SK-N-SH (cell line): ENCODE measurements around the gene ATF4. TPM values are rescaled to one million over a fixed set of nuclear protein-coding genes. Genes with fewer than 3 reads are reported as not detected.

Experiments
- CTCF ChIA-PET: fragments of 300-600, 350-600 bp; formaldehyde crosslinking; extraction: SDS; loops from one replicate; lab custom pipeline; 2021; lab: Yijun Ruan, JAX
- POLR2A ChIA-PET: fragments of 350-600 bp; sonication (Branson Sonifier 250); formaldehyde crosslinking; extraction: SDS; loops from one replicate; lab custom pipeline; 2020; ENCODE audit warnings: antibody characterized with exemption, inconsistent platforms; lab: Yijun Ruan, JAX
- DNase-seq: peaks from one replicate; pipeline ENCODE4 v3.0.0; 2012
- H2AFZ ChIP-seq: fragments of 200-600 bp; sonication (generic); 2 replicates; pipeline ENCODE4 v1.8.1; 2016; ENCODE audit warnings: antibody characterized with exemption, mild to moderate bottlenecking, low read depth
- H3F3A ChIP-seq: fragments of 200-600 bp; sonication (generic); replicated peaks from 2 replicates; pipeline ENCODE3; 2016; ENCODE audit warnings: antibody characterized with exemption, mild to moderate bottlenecking; ENCODE audit not compliant: insufficient read depth
- H3K27ac ChIP-seq, 2 experiments: fragments of 200-500 bp in 1 of 2; fragments of 200-600 bp in 1 of 2; sonication (Bioruptor generic) in 1 of 2; sonication (generic), shearing (Covaris generic) in 1 of 2; 2 replicates each; pipeline versions ENCODE4 v1.5.1 to v1.6.1; 2014 to 2016; ENCODE audit warnings: low read depth in 2 of 2, inconsistent platforms in 1 of 2, low read length in 1 of 2, mild to moderate bottlenecking in 1 of 2, mixed read lengths in 1 of 2
- H3K27me3 ChIP-seq: fragments of 200-600 bp; sonication (generic), shearing (Covaris generic); 2 replicates; pipeline ENCODE4 v1.6.1; 2016; ENCODE audit warnings: mixed run types; ENCODE audit not compliant: insufficient read depth
- H3K36me3 ChIP-seq, 2 experiments: fragments of 200-500 bp in 1 of 2; fragments of 200-600 bp in 1 of 2; sonication (Bioruptor generic) in 1 of 2; sonication (generic) in 1 of 2; replicated peaks in 1 of 2; 2 replicates each; pipeline versions ENCODE3 to v1.5.1; 2014 to 2016; ENCODE audit warnings: low read length in 1 of 2, mild to moderate bottlenecking in 1 of 2; ENCODE audit not compliant: insufficient read depth in 2 of 2, control insufficient read depth in 1 of 2
- H3K4me1 ChIP-seq, 2 experiments: fragments of 200-500 bp in 1 of 2; fragments of 200-600 bp in 1 of 2; sonication (Bioruptor generic) in 1 of 2; sonication (generic), shearing (Covaris generic) in 1 of 2; 2 replicates each; pipeline versions ENCODE4 v1.5.1 to v1.6.1; 2014 to 2016; ENCODE audit warnings: low read depth in 1 of 2, low read length in 1 of 2, mixed run types in 1 of 2; ENCODE audit not compliant: insufficient read depth in 2 of 2, control insufficient read depth in 1 of 2
- H3K4me2 ChIP-seq: fragments of 200-600 bp; sonication (generic), shearing (Covaris generic); 2 replicates; pipeline ENCODE4 v1.6.1; 2017; ENCODE audit warnings: mixed run types
- H3K4me3 ChIP-seq, 2 experiments: fragments of 200-500 bp in 1 of 2; fragments of 200-600 bp in 1 of 2; sonication (Bioruptor generic) in 1 of 2; sonication (generic), shearing (Covaris generic) in 1 of 2; 2 replicates each; pipeline versions ENCODE4 v1.5.1 to v1.8.1; 2014 to 2016; ENCODE audit warnings: low read depth in 2 of 2, inconsistent platforms in 1 of 2, low read length in 1 of 2, mild to moderate bottlenecking in 1 of 2, mixed read lengths in 1 of 2, moderate library complexity in 1 of 2
- H3K79me2 ChIP-seq: fragments of 200-600 bp; sonication (generic); 2 replicates; pipeline ENCODE4 v1.8.1; 2017; ENCODE audit warnings: mild to moderate bottlenecking; ENCODE audit not compliant: insufficient read depth
- H3K9ac ChIP-seq: fragments of 200-600 bp; sonication (generic); 2 replicates; pipeline ENCODE4 v1.6.1; 2017; ENCODE audit warnings: mixed run types
- H3K9me2 ChIP-seq: fragments of 200-600 bp; sonication (generic); 2 replicates; pipeline ENCODE4 v1.6.1; 2017; ENCODE audit warnings: mixed run types
- H3K9me3 ChIP-seq: fragments of 200-600 bp; sonication (generic); 2 replicates; pipeline ENCODE4 v1.6.1; 2017; ENCODE audit warnings: mixed run types, mild to moderate bottlenecking, moderate library complexity
- H4K20me1 ChIP-seq: fragments of 200-600 bp; sonication (generic); 2 replicates; pipeline ENCODE4 v1.6.1; 2017; ENCODE audit warnings: mild to moderate bottlenecking, mixed run types; ENCODE audit not compliant: insufficient read depth
- ELF1 ChIP-seq: IDR thresholded peaks from 2 replicates; pipeline ENCODE4 v1.4.0; 2012
- FOXJ3 ChIP-seq: sonication (generic); formaldehyde crosslinking; IDR thresholded peaks from 2 replicates; pipeline ENCODE4 v1.5.1; 2020; ENCODE audit warnings: mild to moderate bottlenecking, missing genetic modification reagents
- GABPA ChIP-seq: IDR thresholded peaks from 2 replicates; pipeline ENCODE4 v1.4.0; 2012; ENCODE audit warnings: low read depth, mild to moderate bottlenecking
- GATA2 ChIP-seq: sonication (generic); formaldehyde crosslinking; IDR thresholded peaks from 2 replicates; pipeline ENCODE4 v1.5.0; 2020; ENCODE audit warnings: mild to moderate bottlenecking, missing genetic modification reagents
- MXI1 ChIP-seq: IDR thresholded peaks from 2 replicates; pipeline ENCODE4 v1.6.1; 2012; ENCODE audit warnings: mild to moderate bottlenecking, low read depth, low read length, improper control_type of control experiment
- REST ChIP-seq: IDR thresholded peaks from 2 replicates; pipeline ENCODE4 v1.6.1; 2012; ENCODE audit warnings: mild to moderate bottlenecking, low read depth, low read length, moderate library complexity
- SIN3A ChIP-seq: IDR thresholded peaks from 2 replicates; pipeline ENCODE4 v1.6.1; 2012; ENCODE audit warnings: low read depth, mild to moderate bottlenecking, low read length, moderate library complexity, borderline replicate concordance
- TAF1 ChIP-seq: IDR thresholded peaks from 2 replicates; pipeline ENCODE4 v1.6.1; 2012; ENCODE audit warnings: low read depth, mild to moderate bottlenecking, low read length, moderate library complexity, borderline replicate concordance
- TCF12 ChIP-seq: IDR thresholded peaks from 2 replicates; pipeline ENCODE4 v1.4.0; 2012
- YY1 ChIP-seq: IDR thresholded peaks from 2 replicates; pipeline ENCODE4 v1.4.0; 2012; ENCODE audit warnings: low read depth, mild to moderate bottlenecking
- WGBS: methylation state at CpG from one replicate; pipeline ENCODE4 v1.1.6; 2017; ENCODE audit warnings: low lambda C conversion rate; 5-methylcytosine and 5-hydroxymethylcytosine counted together
- polyA plus RNA-seq, 3 experiments: library from polyadenylated mRNA; depleted of rRNA; stranded (reverse); fragments of >200 nt; gene quantifications; 2 replicates each; pipeline ENCODE4 v1.2.3, GENCODE V29; 2012
- TF ChIP-seq, protein P1 (sequence below): fragments of 200-600 bp; sonication (generic); IDR thresholded peaks from 2 replicates; pipeline ENCODE4 v1.6.1; 2017; ENCODE audit warnings: antibody characterized with exemption, mild to moderate bottlenecking, moderate library complexity
- TF ChIP-seq, protein P2 (sequence below): IDR thresholded peaks from 2 replicates; pipeline ENCODE4; 2012

The ATF4 gene
- polyA plus RNA-seq, 1 of the 3 experiments (the other 2 are of a cell fraction): 375 TPM

GRCh38 chr22:39524753-39525657, 4.6 kb downstream of the ATF4 start:
- Histone ChIP-seq H3K27me3 (no peaks in the 10 kb centered on the region), H3K4me1 (peaks cover 4 to 29% of the 10 kb centered on the region in 2 experiments; a peak in 2 of 4 replicates), H3K9me3 (no peaks in the 10 kb centered on the region), H3K9ac (no peak overlapping the region), H3K27ac (no peak overlapping the region), H3K4me3 (no peak overlapping the region), H3F3A (peaks cover 25% of the 10 kb centered on the region), H3K79me2 (peaks cover 40% of the 10 kb centered on the region), H3K4me2 (no peak overlapping the region), H3K9me2 (no peaks in the 10 kb centered on the region), H2AFZ (no peak overlapping the region), H3K36me3 (peaks cover 14 to 23% of the 10 kb centered on the region in 2 experiments), H4K20me1 (peaks cover 67% of the 10 kb centered on the region)
- WGBS: 98% methylated on average over 4 of the region's 10 CpGs
- CTCF ChIA-PET: interaction anchor here (0.9 to 1.7 kb wide), 4 partner anchors 10 to 125 kb away, joined by 3 to 8 read pairs (median 4); partner anchors contain the start of gene TAB1
- POLR2A ChIA-PET: interaction anchor here (0.7 to 1.0 kb wide), 2 partner anchors 158 to 205 kb away, joined by 3 read pairs; no protein-coding TSS in a partner anchor
- TF ChIP-seq, protein P1, sequence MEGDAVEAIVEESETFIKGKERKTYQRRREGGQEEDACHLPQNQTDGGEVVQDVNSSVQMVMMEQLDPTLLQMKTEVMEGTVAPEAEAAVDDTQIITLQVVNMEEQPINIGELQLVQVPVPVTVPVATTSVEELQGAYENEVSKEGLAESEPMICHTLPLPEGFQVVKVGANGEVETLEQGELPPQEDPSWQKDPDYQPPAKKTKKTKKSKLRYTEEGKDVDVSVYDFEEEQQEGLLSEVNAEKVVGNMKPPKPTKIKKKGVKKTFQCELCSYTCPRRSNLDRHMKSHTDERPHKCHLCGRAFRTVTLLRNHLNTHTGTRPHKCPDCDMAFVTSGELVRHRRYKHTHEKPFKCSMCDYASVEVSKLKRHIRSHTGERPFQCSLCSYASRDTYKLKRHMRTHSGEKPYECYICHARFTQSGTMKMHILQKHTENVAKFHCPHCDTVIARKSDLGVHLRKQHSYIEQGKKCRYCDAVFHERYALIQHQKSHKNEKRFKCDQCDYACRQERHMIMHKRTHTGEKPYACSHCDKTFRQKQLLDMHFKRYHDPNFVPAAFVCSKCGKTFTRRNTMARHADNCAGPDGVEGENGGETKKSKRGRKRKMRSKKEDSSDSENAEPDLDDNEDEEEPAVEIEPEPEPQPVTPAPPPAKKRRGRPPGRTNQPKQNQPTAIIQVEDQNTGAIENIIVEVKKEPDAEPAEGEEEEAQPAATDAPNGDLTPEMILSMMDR: no peak
- no peak for TF ChIP-seq GABPA
- TF ChIP-seq SIN3A: no peak
- no peak for TF ChIP-seq MXI1
- TF ChIP-seq GATA2 (CRISPR knock-in tag): no peak
- no peak for TF ChIP-seq TCF12
- no peak for TF ChIP-seq REST
- TF ChIP-seq TAF1: no peak
- no peak for TF ChIP-seq YY1
- no peak for TF ChIP-seq ELF1
- TF ChIP-seq FOXJ3 (CRISPR knock-in tag): no peak
- TF ChIP-seq, protein P2, sequence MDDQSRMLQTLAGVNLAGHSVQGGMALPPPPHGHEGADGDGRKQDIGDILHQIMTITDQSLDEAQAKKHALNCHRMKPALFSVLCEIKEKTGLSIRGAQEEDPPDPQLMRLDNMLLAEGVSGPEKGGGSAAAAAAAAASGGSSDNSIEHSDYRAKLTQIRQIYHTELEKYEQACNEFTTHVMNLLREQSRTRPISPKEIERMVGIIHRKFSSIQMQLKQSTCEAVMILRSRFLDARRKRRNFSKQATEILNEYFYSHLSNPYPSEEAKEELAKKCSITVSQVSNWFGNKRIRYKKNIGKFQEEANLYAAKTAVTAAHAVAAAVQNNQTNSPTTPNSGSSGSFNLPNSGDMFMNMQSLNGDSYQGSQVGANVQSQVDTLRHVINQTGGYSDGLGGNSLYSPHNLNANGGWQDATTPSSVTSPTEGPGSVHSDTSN: no peak
- no peak for DNase-seq
